ENCODE measurements around the gene SYK.

- TF ChIP-seq POLR2A (IDR thresholded peaks at IDR 0.05) (no peak), CTCF (IDR thresholded peaks at IDR 0.05) (no peak), POLR2AphosphoS5 (IDR thresholded peaks at IDR 0.05) (no peak)
These were observed 140.0 kb downstream of the SYK start for GRCh38 chr9:90941661-90942060.
